GM19025 (cell line): ENCODE data around the gene GNAS-AS1.

Experiments used
- ATAC-seq: cut with Tn5 transposase; IDR thresholded peaks from one replicate; pipeline ENCODE4 v1.9.1; 2021; ENCODE audit warnings: mild to moderate bottlenecking, low read depth, moderate library complexity; ENCODE audit not compliant: unreplicated experiment

GNAS-AS1 gene

DNA sequence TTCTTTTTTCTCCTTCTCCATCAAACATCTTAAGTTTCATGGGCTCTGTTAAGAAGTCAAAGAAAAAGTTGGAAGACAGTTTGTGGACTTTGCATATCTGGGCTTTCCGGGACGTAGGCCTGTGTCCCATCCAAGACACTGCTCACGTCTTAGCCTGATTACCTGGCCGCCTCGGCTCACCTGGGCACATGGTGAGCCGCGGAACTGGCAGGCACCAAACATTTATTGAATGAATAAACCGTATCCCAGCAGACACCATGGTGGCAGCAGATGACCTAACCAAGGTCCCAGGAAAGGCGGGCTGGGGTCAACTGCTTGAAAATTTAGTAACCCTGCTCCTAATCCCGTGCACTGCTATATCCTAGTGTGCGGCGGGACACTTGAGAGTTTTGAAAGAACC is 37.4 kb upstream of the GNAS-AS1 start:
- ATAC-seq: no peak

DNA sequence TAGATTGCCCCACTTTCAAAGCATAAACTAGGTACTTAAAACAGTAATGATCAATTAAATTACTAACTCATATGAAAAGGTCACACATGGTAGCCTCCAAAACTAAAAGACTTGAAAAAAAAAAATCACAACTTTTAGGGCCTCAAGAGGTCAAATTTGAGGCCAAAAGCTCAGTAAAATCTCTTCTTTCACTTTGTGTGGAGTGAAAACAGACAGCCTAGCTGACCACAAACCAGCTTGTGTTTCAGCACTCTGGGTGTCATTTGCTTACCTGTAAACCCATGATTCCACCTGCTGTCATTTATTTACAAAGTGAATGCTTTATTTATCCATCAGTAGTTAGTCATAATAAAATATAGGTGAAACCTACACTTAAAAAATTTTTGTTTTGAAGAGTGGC is 35.8 kb upstream of the GNAS-AS1 start:
- ATAC-seq: no peak

DNA sequence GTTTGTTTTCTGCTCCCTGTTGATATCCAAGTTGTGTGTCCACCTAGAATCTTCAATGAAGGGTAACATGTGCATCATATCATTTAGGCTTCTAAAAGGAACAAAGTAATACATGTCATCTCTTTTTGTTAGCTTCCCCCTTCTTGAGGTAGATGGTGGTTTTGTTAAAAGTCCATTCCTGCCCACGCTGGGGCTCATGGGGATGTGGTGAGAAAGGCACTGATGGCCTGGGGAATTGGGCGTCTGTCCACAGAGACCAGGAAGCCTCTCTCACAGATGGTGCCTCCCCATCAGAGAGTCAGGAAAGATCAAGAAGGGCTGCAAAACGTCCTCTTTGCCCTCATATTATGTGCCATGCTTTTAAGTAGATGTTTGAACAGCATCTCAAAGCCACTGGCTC is 34.3 kb upstream of the GNAS-AS1 start:
- ATAC-seq: no peak

DNA sequence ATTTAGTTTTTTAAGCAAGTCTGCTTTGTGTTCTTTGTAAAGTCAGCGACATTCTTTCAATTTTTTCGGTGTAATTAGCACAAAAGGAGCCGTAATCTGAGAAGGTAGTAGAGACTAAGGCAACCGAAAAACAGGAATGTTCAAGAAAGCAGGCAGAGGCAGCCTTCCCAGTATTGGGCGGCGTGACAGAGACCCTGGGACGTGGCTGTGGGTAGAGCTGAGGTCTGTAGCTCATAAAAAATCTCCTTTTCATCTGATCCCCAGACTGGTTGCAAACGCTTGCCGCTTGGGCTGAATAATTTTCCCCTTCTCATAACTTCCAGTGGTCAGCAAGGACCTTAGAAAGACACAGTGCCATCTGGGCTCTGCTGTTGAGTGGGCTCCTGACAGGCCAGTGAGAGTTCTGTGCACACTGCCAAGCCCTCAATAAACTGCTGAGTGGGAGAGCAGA is 32.6 kb upstream of the GNAS-AS1 start:
- ATAC-seq: no peak

DNA sequence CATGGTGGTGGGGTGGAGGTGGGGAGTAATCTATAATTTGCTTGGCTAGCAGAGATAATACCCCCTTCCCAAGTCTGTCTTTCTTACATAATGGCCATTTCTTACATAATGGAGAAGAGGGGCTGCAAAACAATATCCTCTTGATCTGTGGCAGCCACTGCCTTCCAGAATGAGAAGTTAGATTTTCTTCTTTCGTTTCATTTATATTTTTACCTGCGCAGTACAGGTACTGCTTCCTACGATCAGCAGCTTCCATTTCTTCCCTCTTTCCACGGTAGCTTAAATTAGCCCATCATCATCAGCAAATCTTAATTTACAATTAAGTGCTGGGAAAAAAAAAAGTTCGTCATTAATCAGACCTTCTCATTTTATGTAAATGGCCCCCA is 32.0 kb upstream of the GNAS-AS1 start:
- no peak for ATAC-seq

DNA sequence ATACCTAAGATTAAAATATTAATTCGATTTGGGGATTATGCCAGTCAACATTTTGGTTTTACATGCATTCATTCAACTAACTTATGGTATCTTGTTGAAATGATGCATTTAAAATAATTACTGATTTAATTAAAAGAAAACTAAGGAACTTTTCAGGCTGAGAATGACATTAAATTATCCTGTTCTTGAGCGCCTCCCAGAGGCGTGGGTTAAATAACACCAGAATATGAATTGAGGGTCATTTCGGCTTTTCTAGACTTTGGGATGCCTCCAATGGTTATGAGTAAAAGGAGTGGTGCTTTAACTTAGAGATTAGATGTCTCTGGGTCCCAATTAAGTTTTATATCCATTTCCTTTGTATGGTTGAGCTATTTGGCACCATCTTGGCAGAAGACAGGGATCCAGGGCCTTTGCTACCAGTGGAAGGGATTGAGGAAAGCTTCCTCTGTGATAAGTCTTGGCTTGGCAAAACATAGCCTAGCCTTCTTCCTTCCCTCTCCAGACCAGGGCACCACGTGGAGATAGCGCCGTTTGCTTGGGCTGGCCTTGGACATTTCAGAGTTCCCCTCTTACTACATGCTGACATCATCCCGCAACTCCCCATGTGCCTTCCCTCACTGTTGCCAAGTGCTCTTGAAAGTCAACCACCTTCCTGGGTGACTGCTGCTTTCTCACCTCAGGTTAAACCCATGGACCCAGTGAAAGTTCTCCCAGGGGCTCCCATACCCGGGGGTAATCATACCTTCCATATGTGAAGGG is 30.5 kb upstream of the GNAS-AS1 start:
- ATAC-seq: no peak

DNA sequence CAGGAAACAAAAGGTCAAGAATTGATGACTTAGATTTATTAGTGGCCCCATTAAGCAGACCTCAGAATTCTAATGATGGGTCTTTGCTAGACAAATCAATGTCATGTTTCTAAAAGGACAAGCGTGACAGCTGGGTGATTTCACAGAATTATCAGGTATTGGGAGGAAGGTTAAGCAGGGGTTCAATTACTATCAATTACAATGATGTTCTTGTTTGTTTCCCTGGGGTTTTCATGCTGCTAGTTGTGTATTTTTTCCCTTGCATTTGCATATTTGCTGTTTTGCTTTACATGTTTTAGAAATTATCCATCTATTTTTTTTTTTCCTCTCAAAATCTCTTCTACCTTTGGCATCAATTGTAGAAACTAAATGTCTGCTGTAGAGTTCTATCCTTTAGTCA is 29.7 kb upstream of the GNAS-AS1 start:
- ATAC-seq: no peak

DNA sequence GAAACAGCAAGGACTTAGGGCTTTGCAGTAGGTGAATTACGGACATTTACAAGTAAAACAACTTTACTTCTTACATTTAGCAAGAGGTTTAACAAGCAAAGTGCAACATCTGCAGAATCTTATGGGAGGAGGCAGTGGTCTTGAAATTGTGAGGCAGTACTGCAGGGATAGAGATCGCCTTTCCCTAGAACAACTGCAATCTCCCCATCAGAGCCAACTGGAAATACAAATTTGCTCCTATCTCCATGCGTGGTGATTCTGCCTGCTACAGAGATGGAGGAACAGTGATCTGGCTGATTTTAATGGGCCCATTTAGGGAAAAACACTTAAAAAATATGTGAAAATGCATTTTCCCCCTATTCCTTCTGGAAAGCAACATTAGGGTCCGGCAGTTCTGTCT is 27.7 kb upstream of the GNAS-AS1 start:
- no peak for ATAC-seq

DNA sequence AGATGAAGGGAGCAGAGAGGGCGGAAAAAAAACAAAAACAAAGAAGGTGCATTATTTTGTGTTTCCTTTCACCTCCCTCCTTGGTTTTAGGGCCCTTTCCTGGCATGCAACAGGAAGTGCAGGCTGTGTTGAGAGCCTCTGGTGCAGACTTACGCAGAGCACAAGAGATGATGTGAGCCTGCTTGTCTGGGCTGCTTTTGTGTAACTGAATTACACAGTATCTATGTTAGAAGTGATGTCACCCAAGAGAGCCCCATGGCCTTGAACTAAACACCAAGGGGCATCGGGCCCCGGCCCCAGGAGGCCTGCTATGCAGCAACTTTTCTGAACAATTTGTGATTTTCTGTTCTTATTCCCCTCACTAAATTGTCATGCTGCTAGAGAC is 27.3 kb upstream of the GNAS-AS1 start:
- no peak for ATAC-seq

DNA sequence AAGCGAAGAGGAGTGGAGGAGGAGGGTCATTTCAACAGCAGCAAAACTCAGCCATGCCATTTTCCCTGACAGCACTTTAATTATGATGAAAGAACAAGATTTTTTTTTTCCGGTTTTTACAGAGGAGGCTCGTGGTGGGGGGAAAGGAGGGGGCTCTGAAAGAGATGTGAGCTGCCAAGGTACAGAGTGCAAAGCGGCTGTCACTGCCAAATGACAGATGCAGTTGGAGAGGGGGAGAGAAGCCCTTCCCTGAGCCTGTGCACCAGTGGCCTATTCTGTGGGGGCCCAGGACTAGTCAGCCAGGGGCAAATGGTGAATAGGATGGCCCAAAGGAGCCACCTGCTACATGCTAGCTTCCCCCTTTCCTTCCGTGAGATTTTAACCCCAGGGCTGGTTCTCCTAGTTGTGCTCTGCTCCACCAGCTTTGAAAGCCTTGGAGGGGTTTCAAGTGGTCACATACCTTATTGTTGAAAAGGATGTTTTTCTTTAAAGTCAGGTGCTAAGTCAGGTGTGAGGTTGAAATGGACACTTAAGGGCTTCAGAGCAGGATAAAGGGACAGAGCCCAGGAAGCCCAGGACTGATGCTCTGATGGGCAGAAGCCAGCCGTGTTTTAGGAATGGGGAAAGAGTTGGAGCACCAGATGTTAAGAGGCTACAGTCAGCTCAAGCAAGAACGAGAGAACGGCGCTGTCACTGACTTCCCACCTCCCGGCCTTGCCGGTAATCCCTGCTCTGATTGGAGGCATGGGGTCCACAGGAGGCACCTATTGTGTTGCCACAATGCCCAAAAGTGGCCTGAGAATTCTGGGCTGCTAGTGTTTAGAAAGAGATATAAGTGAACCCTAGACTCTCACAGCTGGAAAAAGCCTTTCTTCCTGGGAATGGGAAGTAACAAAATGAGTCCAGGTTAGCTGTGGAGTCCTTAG is 26.6 kb upstream of the GNAS-AS1 start:
- no peak for ATAC-seq

DNA sequence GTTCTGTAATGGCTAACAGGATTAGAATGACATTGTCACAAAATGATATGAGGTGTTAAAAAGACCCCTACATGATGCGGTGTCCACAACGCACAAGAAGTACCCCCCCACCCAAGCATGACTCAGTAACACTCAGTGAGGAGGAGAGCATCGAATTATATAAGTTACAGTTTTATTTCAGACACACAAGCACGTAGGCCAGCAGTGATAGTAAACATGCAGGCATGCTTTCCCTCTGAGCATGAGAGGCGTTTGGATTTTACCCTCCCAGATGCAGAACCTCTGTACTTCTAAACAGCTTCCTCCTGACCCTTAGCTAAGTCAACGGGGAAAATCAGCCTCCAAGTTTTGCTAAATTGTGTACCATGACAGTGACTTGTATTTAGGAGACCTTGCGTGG is 25.7 kb upstream of the GNAS-AS1 start:
- no peak for ATAC-seq

DNA sequence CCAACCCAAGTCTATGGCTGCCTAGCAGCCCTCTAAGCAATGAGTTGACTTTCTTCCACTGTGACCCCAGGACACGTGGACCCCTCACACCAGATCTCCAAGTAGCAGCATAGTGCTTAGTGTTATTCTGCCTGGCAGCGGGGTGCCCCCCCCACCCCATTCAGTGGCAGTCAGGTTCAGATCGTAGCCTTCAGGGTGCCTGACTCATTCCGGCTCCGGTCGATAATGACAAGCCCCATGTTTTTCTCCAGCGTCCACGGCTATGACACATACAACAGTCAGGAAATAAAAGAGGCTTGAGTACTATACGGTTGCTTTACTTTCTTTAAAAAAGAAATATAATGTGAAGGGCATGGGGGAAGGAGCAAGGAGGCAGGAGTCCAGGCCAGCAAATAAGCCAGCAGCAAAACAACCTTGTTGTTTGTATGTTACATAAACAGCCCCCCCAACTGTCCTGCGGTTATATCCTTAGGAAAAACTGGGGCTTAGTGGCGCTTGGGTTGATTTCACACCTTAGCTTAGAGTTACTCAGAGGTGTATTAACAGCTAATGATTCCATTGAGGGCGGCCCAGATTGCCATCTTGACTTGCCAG is 24.9 kb upstream of the GNAS-AS1 start:
- ATAC-seq: no peak

DNA sequence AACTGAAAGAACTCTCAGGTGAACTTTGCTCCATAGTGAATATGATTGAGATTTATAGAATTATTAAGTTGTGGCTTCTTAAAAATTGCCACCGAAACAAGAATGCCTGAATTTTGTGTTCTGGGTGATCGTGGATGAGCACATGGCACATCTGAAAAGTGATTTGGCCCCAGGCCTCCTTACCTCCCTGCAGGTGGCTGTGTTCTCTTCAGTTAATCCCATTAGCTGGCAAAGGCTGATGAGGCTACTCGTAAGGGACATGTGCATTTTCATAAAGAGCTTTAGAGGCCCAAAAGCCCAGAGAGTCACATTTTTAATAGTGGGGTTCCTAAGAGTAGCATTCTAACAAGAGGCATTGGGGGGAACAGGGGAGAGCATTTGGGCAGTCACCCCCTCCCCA is 24.4 kb upstream of the GNAS-AS1 start:
- ATAC-seq: no peak

DNA sequence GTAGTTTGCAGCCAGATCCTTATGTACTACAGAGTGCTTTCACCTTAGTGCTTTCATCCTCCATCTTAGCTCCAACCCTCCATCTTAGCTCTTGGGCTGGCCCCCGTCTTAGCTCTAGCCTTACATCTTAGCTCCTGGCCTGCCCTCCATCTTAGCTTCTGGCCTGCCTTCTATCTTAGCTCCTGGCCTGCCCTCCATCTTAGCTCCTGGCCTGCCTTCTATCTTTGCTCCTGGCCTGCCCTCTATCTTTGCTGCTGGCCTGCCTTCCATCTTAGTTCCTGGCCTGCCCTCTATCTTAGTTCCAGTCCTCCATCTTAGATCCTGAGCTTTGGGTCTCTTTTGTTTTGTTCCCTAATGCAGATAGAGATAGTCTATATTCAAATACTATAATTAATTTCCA is 23.8 kb upstream of the GNAS-AS1 start:
- no peak for ATAC-seq

DNA sequence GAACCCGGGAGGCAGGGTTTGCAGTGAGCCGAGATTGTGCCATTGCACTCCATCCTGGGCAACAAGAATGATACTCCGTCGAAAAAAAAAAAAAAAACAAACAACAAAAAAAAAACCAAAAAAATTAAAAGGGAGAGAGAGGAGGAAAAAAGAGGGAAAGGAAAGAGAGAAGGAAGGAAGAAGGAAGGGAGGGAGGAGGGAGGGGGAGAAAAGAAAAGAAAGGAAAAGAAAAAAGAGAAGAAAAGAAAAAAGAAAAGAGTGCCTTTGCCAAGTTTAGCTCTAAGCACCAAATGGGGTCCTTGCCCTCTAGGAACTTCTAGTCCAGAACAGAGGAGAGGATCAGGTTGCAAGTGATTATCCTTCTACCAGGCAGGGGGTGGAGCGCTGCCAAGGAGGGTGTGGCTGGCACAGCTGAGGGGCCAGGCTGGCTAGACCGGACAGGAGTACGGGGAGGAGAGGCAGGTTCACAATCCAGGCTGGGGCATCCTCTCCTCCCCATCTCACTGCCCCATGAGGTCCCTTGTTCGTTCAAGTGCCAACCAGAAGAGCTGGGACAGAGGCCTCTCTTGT is 20.9 kb upstream of the GNAS-AS1 start:
- ATAC-seq: no peak

DNA sequence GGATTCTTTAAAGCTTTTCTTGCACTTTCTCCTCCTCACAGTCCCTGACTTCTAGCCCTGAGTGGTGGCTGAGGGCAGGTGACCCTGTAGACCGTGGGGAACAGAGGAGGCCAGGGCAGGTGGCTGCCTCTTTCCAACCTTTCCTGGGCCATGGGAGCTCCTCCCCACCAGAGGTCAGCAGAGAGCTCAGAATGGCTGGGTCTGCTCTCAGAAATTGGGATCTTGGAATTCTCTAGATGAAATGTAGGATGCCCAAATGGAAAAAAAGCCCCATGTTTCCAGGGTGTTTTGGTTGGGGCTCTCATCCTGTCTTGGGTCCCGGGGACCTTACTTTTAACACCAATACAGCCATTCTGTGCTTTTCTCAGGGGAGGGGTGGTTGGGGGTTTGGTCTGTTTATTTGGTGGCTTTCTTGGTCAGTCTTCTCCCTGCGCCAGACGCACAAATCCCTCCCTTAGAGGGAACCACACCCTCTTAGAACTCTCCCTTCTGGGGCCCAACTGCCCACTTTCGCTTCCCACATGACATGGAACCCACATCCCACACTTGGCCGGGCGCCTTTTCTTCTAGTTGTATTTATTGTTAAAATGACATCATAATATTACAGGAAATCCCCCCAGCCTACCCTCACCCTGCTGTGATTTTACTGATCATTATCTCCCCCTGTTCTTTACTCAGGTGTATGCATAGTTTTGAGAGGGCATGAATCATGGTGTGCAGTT is 19.8 kb upstream of the GNAS-AS1 start:
- ATAC-seq: no peak

DNA sequence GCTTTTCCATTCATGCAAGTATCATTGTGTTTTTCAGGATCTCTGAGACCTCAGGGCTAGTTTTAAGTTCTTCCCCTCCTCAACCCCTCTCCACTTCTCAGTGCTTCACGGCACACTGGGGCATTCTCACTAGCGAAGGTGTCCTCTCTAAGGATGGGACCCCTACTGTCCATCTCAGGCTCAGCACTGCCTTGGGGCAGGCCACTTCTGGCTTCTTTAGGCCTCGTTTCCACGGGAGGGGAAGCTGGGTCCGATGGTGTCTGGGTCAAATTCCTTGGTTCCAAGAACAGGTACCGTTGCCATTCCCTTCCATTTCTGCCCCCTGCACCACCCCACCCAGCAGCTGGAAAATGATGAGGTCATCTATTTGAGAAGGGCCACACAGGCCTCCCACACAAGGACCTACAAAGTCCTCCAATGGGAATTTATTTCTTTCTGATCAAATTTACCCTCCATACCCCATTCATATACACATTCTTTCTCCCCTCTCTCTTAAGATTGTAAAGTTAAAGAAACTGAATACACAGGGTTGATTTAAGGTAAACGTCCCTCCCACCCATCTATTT is 19.0 kb upstream of the GNAS-AS1 start:
- ATAC-seq: no peak

DNA sequence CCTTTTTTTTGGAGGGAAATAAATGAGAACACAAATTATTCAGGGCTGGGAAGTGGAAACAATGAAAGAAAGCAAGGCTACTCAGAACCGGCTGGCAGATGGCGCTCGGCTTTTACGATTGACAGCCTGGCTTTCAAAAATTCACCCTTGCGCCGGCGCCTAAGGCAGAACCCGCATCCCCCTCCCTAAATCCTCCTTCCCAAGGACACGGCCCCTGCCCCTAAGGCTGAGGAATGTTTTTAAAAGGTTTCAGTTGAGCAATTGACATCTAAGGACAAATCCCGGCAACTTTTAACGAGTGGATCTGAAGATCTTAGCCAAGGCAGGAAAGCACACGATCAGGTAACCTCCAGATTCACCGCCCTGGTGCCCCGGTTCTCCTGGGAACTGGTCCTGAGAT is 18.1 kb upstream of the GNAS-AS1 start:
- ATAC-seq: no peak

DNA sequence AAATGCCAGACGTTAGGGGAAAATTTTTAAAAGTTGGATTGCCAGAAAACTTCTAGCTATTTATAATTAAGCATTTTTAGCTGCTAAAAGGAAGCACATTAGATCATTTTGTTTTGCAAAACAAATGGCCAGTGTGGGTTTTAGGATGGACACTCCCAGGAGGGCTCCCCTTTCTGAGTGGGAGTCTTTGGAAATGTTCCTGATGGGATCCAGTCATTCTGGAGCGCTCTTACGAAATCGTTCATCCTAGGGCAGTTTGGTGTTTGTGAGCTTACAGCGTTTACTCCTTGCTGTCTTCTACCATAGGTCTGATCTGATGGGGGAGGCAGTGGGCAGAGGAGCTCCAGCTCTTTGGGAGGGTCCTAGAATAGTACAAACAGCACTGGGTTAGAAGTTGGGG is 16.5 kb upstream of the GNAS-AS1 start:
- no peak for ATAC-seq

DNA sequence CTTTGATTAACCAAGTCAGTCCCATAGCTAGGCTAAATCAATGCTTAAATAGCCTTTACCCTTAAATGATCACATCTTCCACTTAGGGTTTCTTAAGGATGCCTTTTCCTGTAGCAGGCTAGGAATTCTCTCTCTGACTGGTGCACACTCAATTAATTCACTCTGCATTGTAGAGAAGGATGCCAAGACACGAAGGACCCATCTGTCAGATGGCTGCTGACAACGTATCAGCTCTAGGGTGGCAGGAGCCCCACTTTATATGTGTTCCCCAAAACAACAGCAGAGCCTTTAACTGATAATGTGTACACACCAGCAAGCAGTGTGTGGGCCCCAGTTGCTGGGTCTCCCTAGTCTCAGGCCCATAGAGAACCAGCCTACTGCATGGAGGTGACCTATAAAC is 15.1 kb upstream of the GNAS-AS1 start:
- ATAC-seq: no peak
